DND-41 (cell line): ENCODE data around the gene SIDT2.
A peak's percentile ranks its signal among the peaks of the same experiment; 100 is the strongest.

Experiments
- ATAC-seq: fragments of 200-7000 bp; cut with Tn5 transposase; 3 replicates; pipeline ENCODE4 v1.9.1; 2021; ENCODE audit warnings: low read depth; ENCODE audit not compliant: insufficient read depth
- DNase-seq: peaks from one replicate; pipeline ENCODE4 v3.0.0-alpha.2; 2020
- H2AFZ ChIP-seq: 2 replicates; pipeline ENCODE4 v1.6.0; 2012; ENCODE audit warnings: low read depth, low read length
- H3K27ac ChIP-seq: 2 replicates; pipeline ENCODE4 v1.5.1; 2012; ENCODE audit warnings: low read length, inconsistent platforms
- H3K27me3 ChIP-seq: fragments of 200-600 bp; sonication (generic); 2 replicates; pipeline ENCODE4 v1.6.0; 2012; ENCODE audit warnings: low read length, mild to moderate bottlenecking, inconsistent platforms; ENCODE audit not compliant: insufficient read depth, poor library complexity
- H3K36me3 ChIP-seq: 2 replicates; pipeline ENCODE4 v1.5.1; 2012; ENCODE audit warnings: low read length, inconsistent platforms; ENCODE audit not compliant: insufficient read depth
- H3K4me1 ChIP-seq: 2 replicates; pipeline ENCODE4 v1.5.1; 2012; ENCODE audit warnings: mild to moderate bottlenecking, low read length; ENCODE audit not compliant: insufficient read depth
- H3K4me2 ChIP-seq: 2 replicates; pipeline ENCODE4 v1.6.0; 2012; ENCODE audit warnings: mild to moderate bottlenecking, moderate library complexity, low read length, inconsistent platforms; ENCODE audit not compliant: insufficient read depth
- H3K4me3 ChIP-seq, 2 experiments: fragments of 200-600 bp in 1 of 2; shearing (Covaris generic) in 1 of 2; 2 replicates each; pipeline ENCODE4 v1.5.1; 2012 to 2016; ENCODE audit warnings: inconsistent platforms in 2 of 2, low read length in 2 of 2, mild to moderate bottlenecking in 2 of 2, low read depth in 1 of 2, moderate library complexity in 1 of 2
- H3K79me2 ChIP-seq: 2 replicates; pipeline ENCODE4 v1.6.0; 2012; ENCODE audit warnings: low read length, inconsistent platforms; ENCODE audit not compliant: insufficient read depth
- H3K9ac ChIP-seq: 2 replicates; pipeline ENCODE4 v1.6.0; 2012; ENCODE audit warnings: low read depth, mild to moderate bottlenecking, inconsistent platforms, low read length, moderate library complexity
- H3K9me3 ChIP-seq: 2 replicates; pipeline ENCODE4 v1.5.1; 2012; ENCODE audit warnings: low read length, moderate library complexity, mild to moderate bottlenecking, inconsistent platforms; ENCODE audit not compliant: insufficient read depth, severe bottlenecking
- H4K20me1 ChIP-seq: 2 replicates; pipeline ENCODE4 v1.6.0; 2012; ENCODE audit warnings: low read length; ENCODE audit not compliant: insufficient read depth
- CTCF ChIP-seq: IDR thresholded peaks from 2 replicates; pipeline ENCODE4 v1.5.1; 2012; ENCODE audit warnings: borderline replicate concordance, low read length, moderate library complexity, mild to moderate bottlenecking; ENCODE audit not compliant: poor library complexity, severe bottlenecking; ENCODE audit errors: extremely low read depth
- EZH2 ChIP-seq: IDR thresholded peaks from 3 replicates; pipeline ENCODE4 v1.6.1; 2012; ENCODE audit warnings: borderline replicate concordance, low read depth, mild to moderate bottlenecking, moderate library complexity, low read length, inconsistent platforms; ENCODE audit not compliant: severe bottlenecking

The SIDT2 gene

GRCh38 chr11:117225553-117226170 lies 47.1 kb downstream of the SIDT2 start:
- Histone ChIP-seq H3K79me2 (peaks cover 19% of the 10 kb centered on the region), H3K9ac (no peak overlapping the region), H3K36me3 (peaks cover 85% of the 10 kb centered on the region), H3K27ac (no peak overlapping the region), H2AFZ (no peak overlapping the region), H3K4me1 (peaks cover 19% of the 10 kb centered on the region), H3K27me3 (no peaks in the 10 kb centered on the region), H4K20me1 (peaks cover 24% of the 10 kb centered on the region), H3K9me3 (no peaks in the 10 kb centered on the region), H3K4me2 (no peak overlapping the region), H3K4me3 (no peak overlapping the region)
- ATAC-seq = no peak
- no peak for TF ChIP-seq CTCF
- TF ChIP-seq EZH2 = no peak
- DNase-seq = no peak

- Histone ChIP-seq H3K79me2 (peaks cover 30% of the 10 kb centered on the region), H3K9ac (no peak overlapping the region), H3K9me3 (no peaks in the 10 kb centered on the region), H3K27ac (no peak overlapping the region), H3K4me3 (no peak overlapping the region), H4K20me1 (peaks cover 24% of the 10 kb centered on the region), H3K4me1 (peaks cover 27% of the 10 kb centered on the region), H2AFZ (no peak overlapping the region), H3K27me3 (no peaks in the 10 kb centered on the region), H3K36me3 (peaks cover 75% of the 10 kb centered on the region), H3K4me2 (no peak overlapping the region)
- peak; percentile 80 for ATAC-seq
- TF ChIP-seq EZH2 = no peak
- TF ChIP-seq CTCF = peak; percentile 89
- peak; percentile 58 for DNase-seq
These were observed 48.1 kb downstream of the SIDT2 start for GRCh38 chr11:117226388-117227385.

DNA sequence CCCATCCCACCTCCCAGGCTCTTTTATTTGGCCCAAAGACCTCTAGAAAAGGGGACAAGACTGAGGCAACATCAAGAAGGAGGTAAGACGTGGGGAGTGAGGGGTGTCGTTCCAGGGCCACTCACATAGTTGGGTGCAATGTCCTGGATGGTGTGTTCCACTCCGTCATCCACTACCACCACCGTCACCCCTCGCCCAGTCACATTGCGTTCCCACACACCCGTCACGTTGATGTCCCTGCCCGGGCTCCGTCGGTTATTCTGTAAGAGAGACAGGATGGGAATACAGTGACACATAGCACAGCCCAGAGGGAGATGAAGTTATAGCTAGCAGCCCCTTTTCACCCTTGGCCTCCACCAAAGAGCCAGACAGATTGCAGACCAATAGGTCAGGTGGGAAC lies 49.5 kb downstream of the SIDT2 start:
- H3K9ac ChIP-seq = no peak overlapping the region
- H3K4me3 ChIP-seq = no peak overlapping the region
- no peak for DNase-seq
- no peak overlapping the region for H3K27ac ChIP-seq
- no peaks in the 10 kb centered on the region for H3K9me3 ChIP-seq
- peaks cover 40% of the 10 kb centered on the region for H3K79me2 ChIP-seq
- H3K36me3 ChIP-seq = peaks cover 64% of the 10 kb centered on the region
- H3K4me2 ChIP-seq = no peak overlapping the region
- peaks cover 30% of the 10 kb centered on the region for H3K4me1 ChIP-seq
- peaks cover 24% of the 10 kb centered on the region for H4K20me1 ChIP-seq
- no peaks in the 10 kb centered on the region for H3K27me3 ChIP-seq
- no peak for ATAC-seq
- no peak overlapping the region for H2AFZ ChIP-seq
- TF ChIP-seq CTCF (no peak), EZH2 (no peak)
